RWPE1 (cell line): ENCODE results near the gene DENND1C.

Experiments used
- CTCF ChIA-PET: fragments of 350-600 bp; sonication (Branson Sonifier 250); formaldehyde crosslinking; extraction: SDS; loops from one replicate; lab custom pipeline; 2021; lab: Yijun Ruan, JAX
- POLR2A ChIA-PET: fragments of 400-600 bp; formaldehyde crosslinking; extraction: SDS; loops from one replicate; lab custom pipeline; 2020; ENCODE audit warnings: antibody characterized with exemption; ENCODE audit not compliant: low non-redundant PET; lab: Yijun Ruan, JAX
- DNase-seq: peaks from one replicate; pipeline ENCODE4 v3.0.0; 2012; ENCODE audit warnings: low spot score
- H3K27ac ChIP-seq: fragments of 450-650 bp; 2 replicates; pipeline ENCODE4 v1.5.1; 2017
- TF ChIP-seq, protein P1 (sequence below): fragments of 450-650 bp; conservative IDR thresholded peaks from 2 replicates; pipeline ENCODE4 v1.5.1; 2017; ENCODE audit warnings: low read depth, mild to moderate bottlenecking

DENND1C gene

DNA sequence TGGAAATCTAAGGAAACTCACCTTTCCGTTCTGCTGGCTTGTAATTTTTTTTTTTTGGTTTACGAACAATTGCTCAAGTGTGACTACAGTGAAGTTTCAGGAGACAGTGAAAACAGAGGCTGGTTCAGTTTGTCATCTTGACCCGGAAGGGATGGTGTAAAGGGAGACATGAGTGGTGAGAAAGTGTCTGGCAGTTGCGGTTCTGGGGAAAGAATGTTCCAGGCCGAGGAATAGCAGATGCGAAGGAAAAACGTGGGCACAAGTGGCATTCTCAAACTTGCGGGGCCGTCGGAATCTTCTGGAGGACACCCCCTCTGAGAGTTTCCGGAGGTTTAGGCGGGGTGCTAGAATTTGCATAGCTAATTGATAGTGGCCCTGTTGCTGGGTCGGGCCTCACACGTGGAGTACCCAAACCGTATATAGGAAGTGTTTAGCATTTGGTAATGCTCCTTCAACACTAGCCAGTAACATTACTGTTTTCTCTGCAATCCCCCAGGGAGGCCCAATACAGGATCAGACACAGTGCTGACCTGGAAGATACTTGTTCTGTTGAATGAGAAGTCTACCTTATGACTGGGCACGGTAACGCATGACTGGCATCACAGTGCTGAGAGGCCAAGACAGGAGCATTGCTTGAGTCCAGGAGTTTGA lies 46.4 kb upstream of the DENND1C start:
- POLR2A ChIA-PET, result no interaction called here
- no peak overlapping the region; the same call in 1 of the 2 replicates for H3K27ac ChIP-seq
- CTCF ChIA-PET, result interaction anchor here (0.6 kb wide), 1 partner anchor 28 kb away, joined by 4 read pairs; no protein-coding TSS in a partner anchor
- TF ChIP-seq, protein P1, sequence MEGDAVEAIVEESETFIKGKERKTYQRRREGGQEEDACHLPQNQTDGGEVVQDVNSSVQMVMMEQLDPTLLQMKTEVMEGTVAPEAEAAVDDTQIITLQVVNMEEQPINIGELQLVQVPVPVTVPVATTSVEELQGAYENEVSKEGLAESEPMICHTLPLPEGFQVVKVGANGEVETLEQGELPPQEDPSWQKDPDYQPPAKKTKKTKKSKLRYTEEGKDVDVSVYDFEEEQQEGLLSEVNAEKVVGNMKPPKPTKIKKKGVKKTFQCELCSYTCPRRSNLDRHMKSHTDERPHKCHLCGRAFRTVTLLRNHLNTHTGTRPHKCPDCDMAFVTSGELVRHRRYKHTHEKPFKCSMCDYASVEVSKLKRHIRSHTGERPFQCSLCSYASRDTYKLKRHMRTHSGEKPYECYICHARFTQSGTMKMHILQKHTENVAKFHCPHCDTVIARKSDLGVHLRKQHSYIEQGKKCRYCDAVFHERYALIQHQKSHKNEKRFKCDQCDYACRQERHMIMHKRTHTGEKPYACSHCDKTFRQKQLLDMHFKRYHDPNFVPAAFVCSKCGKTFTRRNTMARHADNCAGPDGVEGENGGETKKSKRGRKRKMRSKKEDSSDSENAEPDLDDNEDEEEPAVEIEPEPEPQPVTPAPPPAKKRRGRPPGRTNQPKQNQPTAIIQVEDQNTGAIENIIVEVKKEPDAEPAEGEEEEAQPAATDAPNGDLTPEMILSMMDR, result no peak
- no peak for DNase-seq

DNA sequence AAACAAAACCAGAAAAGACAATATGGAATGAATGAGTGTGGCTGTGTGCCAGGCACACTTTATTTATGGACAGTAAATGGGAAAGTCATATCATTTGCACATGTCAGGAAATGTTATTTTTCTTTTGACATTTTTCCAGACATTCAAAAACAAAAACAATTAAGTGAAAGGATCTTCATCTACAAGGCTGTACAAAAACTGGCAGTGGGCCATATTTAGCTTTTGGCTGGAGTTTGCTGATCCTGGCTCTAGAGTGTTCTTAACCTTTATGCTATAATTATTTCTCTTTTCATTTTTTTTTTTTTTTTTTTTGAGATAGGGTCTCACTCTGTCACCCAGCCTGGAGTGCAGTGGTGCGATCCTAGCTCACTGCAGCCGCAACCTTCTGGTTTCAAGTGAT lies 42.7 kb upstream of the DENND1C start:
- no peak for DNase-seq
- POLR2A ChIA-PET, result no interaction called here
- TF ChIP-seq, protein P1, result no peak
- no peak overlapping the region for H3K27ac ChIP-seq
- CTCF ChIA-PET, result interaction anchor here (0.6 to 0.7 kb wide), 2 partner anchors 13 to 55 kb away, joined by 3 to 6 read pairs; no protein-coding TSS in a partner anchor

DNA sequence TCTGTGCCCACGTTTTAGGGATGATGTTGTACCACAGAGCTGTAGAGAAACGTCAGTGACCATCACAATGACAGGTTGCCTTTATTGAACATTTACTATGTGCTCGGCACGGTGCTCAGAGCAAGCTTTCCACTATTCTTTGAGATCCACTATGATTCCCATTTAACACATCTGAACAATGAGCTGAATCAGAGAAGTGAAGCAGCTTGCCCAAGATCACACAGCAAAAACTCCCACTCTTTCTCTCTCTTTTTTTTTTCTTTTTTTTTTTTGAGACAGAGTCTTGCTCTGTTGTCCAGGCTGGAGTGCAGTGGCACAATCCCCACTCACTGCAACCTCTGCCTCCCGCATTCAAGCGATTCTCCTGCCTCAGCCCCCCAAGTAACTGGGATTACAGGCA lies 41.1 kb upstream of the DENND1C start:
- H3K27ac ChIP-seq, result no peak overlapping the region
- TF ChIP-seq, protein P1, result no peak
- POLR2A ChIA-PET, result no interaction called here
- CTCF ChIA-PET, result no interaction called here
- no peak for DNase-seq

DNA sequence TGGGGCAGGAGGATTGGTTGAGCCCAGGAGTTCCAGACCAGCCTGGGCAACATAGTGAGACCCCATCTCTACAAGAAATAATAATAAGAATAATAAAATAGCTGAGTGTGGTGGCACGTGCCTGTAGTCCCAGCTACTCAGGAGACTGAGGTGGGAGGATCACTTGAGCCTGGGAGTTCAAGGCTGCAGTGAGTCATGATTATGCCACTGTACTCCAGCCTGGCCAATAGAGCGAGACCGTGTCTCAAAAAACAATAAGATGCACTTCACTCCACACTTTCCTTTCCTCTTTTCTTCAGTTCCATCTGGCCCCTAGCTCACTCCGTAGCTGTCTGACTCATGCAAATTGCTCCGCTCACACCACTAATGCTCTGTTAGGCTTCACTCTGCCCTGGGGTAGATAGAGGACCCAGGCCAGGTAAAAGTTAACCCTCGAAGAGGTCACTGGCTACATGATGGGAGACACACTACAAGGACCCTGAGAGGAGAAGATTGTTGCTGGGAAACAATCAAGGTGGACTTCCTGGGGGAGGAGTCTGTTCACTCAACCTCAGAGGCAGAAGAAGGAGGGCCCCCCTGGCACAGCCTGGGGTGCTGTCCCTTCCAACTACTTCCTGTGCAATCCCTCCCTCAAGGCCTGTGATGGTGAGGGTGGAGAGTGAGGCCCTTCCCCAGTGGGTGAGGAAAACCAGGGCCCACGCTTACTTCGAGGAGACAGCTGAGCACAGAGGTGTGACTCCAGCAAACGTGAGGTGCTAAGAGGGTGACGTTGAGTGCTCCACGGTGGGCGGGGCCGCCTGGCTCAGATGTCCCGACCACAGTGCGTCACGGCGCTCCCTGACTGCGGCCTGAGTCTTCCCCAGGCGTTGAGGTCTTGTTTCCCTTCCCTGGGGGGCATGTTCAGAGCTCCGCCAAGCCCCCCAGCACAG lies 40.4 kb upstream of the DENND1C start:
- CTCF ChIA-PET, result no interaction called here
- POLR2A ChIA-PET, result no interaction called here
- TF ChIP-seq, protein P1, result no peak
- DNase-seq, result no peak
- H3K27ac ChIP-seq, result no peak overlapping the region

DNA sequence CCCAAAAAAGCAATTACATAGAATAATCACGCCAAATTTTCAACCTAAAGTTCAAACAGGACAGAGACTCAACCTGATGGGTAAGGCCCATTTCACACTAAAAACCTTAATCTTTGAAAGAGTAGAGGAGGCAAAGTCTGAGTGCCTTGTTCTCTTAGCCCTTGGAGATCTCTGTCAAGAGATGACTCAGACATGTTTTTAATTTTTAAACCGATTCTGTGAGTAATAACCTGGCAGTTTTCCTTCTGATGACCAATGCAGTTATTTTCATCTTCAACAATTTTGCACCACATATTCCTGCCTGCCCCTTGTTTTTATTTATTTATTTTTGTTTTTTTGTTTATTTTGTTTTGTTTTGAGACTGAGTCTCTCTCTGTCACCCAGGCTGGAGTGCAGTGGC lies 37.7 kb upstream of the DENND1C start:
- CTCF ChIA-PET, result no interaction called here
- peak; percentile 66 for DNase-seq
- POLR2A ChIA-PET, result no interaction called here

More for the DNA sequence above, 37.7 kb upstream of the DENND1C start:
- TF ChIP-seq, protein P1, result no peak
- H3K27ac ChIP-seq, result peak overlapping the region; percentile 69
